ENCODE data around the gene MPP4.

MPP4 gene

GRCh38 chr2:201631041-201631440 is 67.4 kb downstream of the MPP4 start:
- DNase-seq, result no peak

- no peak for DNase-seq
These were observed 67.9 kb downstream of the MPP4 start for GRCh38 chr2:201630577-201630976.

GRCh38 chr2:201628545-201628944 is 69.9 kb downstream of the MPP4 start:
- DNase-seq, result no peak

- no peak for DNase-seq
These were observed 76.0 kb downstream of the MPP4 start for GRCh38 chr2:201622306-201622970.

- DNase-seq, result no peak
These were observed 77.0 kb downstream of the MPP4 start for GRCh38 chr2:201621293-201621999.

GRCh38 chr2:201618744-201619662 is 79.4 kb downstream of the MPP4 start:
- peak in 41 of 58 donors; percentile 1 to 54 (median 12) for DNase-seq

GRCh38 chr2:201608021-201608420 is 90.4 kb downstream of the MPP4 start:
- DNase-seq, result no peak

- no peak for DNase-seq
These were observed 90.9 kb downstream of the MPP4 start for GRCh38 chr2:201607568-201607967.

GRCh38 chr2:201600906-201601305 is 97.5 kb downstream of the MPP4 start:
- DNase-seq, result no peak

GRCh38 chr2:201597397-201597796 is 101.0 kb downstream of the MPP4 start:
- peak in 2 of 58 donors; percentile 2 to 3 for DNase-seq

Measured in anterior cingulate cortex (tissue), 58 donors.